NCI-H2029 (cell line): ENCODE measurements around the gene CDK10.

ENCODE experiments used
- DNase-seq: peaks from one replicate; lab custom pipeline; 2025; lab: John Stamatoyannopoulos, UW

Gene CDK10

DNA sequence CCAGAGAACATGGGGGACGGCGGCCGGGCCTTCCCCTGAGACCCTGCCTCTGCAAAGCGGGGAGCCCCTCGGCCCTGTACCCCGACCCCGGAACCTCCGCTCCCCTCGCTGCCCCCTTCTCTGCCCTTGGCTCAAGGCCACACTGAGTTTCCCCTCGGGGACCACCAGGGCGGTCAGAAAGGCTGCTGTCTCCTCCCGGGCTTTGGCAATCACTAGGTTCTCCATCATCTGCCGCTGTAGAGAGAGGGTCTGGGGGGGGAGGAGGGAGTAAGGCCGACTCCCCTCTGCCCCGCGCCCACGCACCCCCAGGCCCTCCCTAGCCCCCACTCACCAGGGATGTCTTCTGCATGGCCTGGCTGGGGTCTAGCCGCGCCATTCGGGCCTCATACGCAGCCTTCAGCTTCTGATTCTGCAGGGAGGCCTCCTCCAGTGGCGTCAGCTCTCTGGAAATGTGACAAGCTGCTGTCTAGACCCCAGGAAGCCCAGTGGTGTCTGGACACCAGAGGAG lies 25.8 kb downstream of the CDK10 start:
- DNase-seq, result no peak

DNA sequence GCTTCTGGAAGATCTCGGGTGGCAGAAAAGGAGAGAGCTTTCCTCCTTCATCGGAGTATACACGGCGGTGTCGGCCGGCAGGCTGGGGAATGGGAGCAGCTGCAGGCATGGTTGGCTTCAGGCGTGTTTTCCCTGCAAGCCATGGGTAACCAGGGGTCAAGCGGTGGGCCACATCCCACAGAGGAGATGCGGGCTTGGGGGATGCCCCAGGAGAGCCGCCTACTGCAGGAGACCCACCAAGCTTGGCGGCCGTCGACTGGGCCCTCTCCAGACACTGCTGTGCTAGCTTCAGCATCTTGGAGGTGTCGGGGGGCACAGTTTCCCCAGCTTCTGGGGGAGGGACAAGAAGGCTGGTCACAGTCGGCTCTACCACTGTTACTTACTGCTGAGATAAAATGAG lies 30.0 kb downstream of the CDK10 start:
- DNase-seq, result no peak

- DNase-seq, result no peak
Observed at GRCh38 chr16:89716916-89717687, 30.6 kb downstream of the CDK10 start.

DNA sequence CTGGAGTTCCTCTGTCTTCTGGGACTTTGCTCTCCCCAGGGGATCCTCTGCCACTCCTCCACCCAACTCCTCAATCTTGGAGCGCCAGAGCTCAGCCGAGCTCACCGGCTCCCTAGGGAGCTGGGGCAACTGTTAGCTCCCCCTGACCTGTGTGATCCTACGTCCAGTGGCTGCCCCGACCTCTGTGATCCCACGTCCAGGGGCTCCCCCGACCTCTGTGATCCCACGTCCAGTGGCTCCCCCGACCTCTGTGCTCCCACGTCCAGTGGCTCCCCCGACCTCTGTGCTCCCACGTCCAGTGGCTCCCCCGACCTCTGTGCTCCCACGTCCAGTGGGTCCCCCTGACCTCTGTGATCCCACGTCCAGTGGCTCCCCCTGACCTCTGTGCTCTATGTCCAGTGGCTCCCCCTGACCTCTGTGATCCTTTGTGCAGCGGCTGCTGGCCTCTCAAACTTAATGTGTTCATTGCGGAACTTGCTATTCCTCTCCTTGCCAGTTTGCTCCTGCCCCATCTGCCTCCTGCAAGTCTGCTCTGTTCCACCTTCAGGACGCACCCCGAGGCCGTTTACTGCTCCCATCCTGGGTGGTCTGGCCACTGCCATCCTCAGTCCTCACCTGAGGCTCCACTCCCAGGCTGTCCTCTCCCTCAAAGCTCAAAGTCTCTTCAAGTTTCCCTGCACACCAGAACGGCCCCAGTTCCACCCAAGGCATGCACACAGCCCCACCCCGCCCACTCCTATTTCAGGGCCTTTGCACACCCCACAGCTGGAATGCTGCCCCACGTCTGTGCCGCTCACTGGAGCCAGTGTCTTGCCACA lies 31.4 kb downstream of the CDK10 start:
- DNase-seq, result no peak

GRCh38 chr16:89720551-89720812 lies 34.0 kb downstream of the CDK10 start:
- DNase-seq, result no peak

- DNase-seq, result peak; percentile 24
Observed at GRCh38 chr16:89720813-89721545, 34.5 kb downstream of the CDK10 start, which contains the start of the genes VPS9D1 and ZNF276. Gene VPS9D1, minus strand, starts transcription at chr16:89720898. Its CDS starts 37 bp downstream, at chr16:89720861. Gene ZNF276, plus strand, starts transcription at chr16:89721537. Its CDS starts 104 bp downstream, at chr16:89721641.

- DNase-seq, result no peak
Observed at GRCh38 chr16:89721546-89722391, 35.3 kb downstream of the CDK10 start.

GRCh38 chr16:89722392-89723278 lies 36.1 kb downstream of the CDK10 start:
- no peak for DNase-seq

GRCh38 chr16:89723279-89724250 lies 37.1 kb downstream of the CDK10 start:
- no peak for DNase-seq

- no peak for DNase-seq
Observed at GRCh38 chr16:89727406-89728120, 41.1 kb downstream of the CDK10 start.

- no peak for DNase-seq
Observed at GRCh38 chr16:89729293-89729692, 42.8 kb downstream of the CDK10 start.

- DNase-seq, result no peak
Observed at GRCh38 chr16:89729863-89730593, 43.5 kb downstream of the CDK10 start.

GRCh38 chr16:89730610-89731234 lies 44.2 kb downstream of the CDK10 start:
- DNase-seq, result no peak

GRCh38 chr16:89732142-89732917 lies 45.8 kb downstream of the CDK10 start:
- no peak for DNase-seq

DNA sequence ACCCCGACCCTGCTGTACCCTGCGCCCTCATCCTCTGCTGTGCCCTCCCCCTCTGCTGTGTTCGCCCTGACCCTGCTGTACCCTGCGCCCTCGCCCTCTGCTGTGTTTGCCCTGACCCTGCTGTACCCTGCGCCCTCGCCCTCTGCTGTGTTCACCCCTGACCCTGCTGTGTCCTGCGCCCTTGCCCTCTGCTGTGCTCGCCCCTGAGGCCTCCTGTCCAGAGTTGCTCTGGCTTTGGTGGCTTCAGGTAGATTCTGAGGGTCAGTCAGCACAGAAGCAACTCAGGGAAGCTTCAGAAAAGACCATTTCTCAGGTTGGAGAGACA lies 46.4 kb downstream of the CDK10 start:
- DNase-seq, result no peak

DNA sequence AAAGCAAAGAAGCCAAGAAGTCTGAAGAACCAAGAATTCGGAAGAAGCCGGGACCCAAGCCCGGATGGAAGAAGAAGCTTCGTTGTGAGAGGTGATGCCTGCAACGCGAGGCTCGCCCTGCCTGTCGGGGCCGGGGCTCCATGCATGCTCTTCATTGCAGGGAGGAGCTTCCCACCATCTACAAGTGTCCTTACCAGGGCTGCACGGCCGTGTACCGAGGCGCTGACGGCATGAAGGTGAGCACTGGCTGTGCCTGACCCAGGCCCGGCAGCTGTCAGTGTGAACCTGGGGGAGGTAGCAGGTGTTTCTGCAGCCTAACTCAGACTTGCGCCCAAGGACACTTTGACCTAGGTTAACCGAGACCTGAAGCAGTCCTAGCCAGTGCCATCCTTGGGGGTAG lies 46.8 kb downstream of the CDK10 start:
- no peak for DNase-seq

DNA sequence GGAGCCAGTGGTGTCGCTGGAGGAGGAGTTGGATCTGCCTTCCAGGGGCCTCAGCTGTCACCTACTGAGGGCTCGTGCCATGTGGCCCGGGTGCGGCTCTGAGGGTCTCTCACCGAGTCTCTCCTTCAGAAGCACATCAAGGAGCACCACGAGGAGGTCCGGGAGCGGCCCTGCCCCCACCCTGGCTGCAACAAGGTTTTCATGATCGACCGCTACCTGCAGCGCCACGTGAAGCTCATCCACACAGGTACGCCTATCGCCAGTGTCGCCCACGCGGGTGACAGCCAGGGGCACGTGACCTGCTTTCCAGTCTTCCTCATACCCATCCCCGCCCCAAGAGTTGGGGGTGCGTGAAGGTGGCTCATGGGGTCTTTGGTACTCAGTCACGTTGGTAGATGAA lies 47.3 kb downstream of the CDK10 start:
- no peak for DNase-seq
